Prostate gland (tissue), 2 donors: ENCODE results near the gene TFEB. TPM values are rescaled to one million over a fixed set of nuclear protein-coding genes. Genes with fewer than 3 reads are reported as not detected.

Source experiments
- DNase-seq: peaks from one replicate; pipeline ENCODE4 v3.0.0-alpha.2; 2019; ENCODE audit warnings: low spot score
- H3K27ac ChIP-seq, 2 donors: fragments of 200-600 bp; sonication (generic); 2 replicates each; pipeline ENCODE4 v1.5.1; 2017 to 2019
- H3K27me3 ChIP-seq: fragments of 200-600 bp; sonication (generic); replicated peaks from 2 replicates; pipeline ENCODE4 v1.5.1; 2019; ENCODE audit not compliant: insufficient read depth
- H3K36me3 ChIP-seq, 2 donors: fragments of 200-600 bp; sonication (generic); 1 replicate in 1 of 2; 2 replicates in 1 of 2; pipeline versions ENCODE4 v1.5.1 to v1.8.1; 2017 to 2019
- H3K4me1 ChIP-seq: fragments of 200-600 bp; sonication (generic); replicated peaks from 2 replicates; pipeline ENCODE4 v1.5.1; 2019
- H3K4me3 ChIP-seq, 2 donors: fragments of 200-600 bp; sonication (generic); 2 replicates each; pipeline ENCODE4 v1.5.1; 2017 to 2019
- H3K9me3 ChIP-seq: fragments of 200-600 bp; sonication (generic); 2 replicates; pipeline ENCODE4 v1.5.1; 2017
- CTCF ChIP-seq, 4 experiments: fragments of 200-600 bp in 2 of 4; fragments of 450-650 bp in 2 of 4; sonication (generic) in 2 of 4; IDR thresholded peaks; 1 replicate in 3 of 4; 2 replicates in 1 of 4; pipeline ENCODE4 v1.5.1; 2016 to 2019; ENCODE audit warnings: antibody characterized with exemption in 4 of 4, mild to moderate bottlenecking in 2 of 4, moderate library complexity in 2 of 4
- POLR2A ChIP-seq: fragments of 450-650 bp; IDR thresholded peaks from one replicate; pipeline ENCODE4 v1.6.1; 2016; ENCODE audit warnings: antibody characterized with exemption, mild to moderate bottlenecking
- POLR2AphosphoS5 ChIP-seq: sonication (generic); formaldehyde crosslinking; IDR thresholded peaks from one replicate; pipeline ENCODE4 v1.6.1; 2017; ENCODE audit warnings: antibody characterized with exemption
- WGBS: methylation state at CpG from one replicate; pipeline ENCODE4 v1.1.5; 2018; 5-methylcytosine and 5-hydroxymethylcytosine counted together
- intact Hi-C: fragments of 100-400 bp; cut with DNase I; formaldehyde crosslinking; loops from one replicate; pipeline ENCODE4 v1.14.2; 2022
- total RNA-seq, 2 donors: library from RNA; depleted of rRNA; stranded (reverse); fragments of >200 nt; gene quantifications; one replicate each; pipeline ENCODE4 v1.1.0, GENCODE V29; 2016

The TFEB gene
- total RNA-seq, 2 donors from 2014 or later = 28.4 to 31.2 TPM

- intact Hi-C loops = no loop called here
- TF ChIP-seq CTCF (IDR thresholded peaks at IDR 0.05) (no peak), POLR2AphosphoS5 (peak; percentile 40)
- H3K4me1 ChIP-seq = peaks cover 43% of the 10 kb centered on the region
- no peaks in the 10 kb centered on the region for H3K9me3 ChIP-seq
- no peak overlapping the region for H3K4me3 ChIP-seq
- DNase-seq = no peak
- peak overlapping the region; percentile 37 to 79 for H3K27ac ChIP-seq
- H3K36me3 ChIP-seq = no peaks in the 10 kb centered on the region
- WGBS = 49% methylated on average over 13 of the region's 14 CpGs
- H3K27me3 ChIP-seq = no peaks in the 10 kb centered on the region
These were observed 27.7 kb downstream of the TFEB start for GRCh38 chr6:41707565-41708200.

GRCh38 chr6:41706876-41707564 lies 28.4 kb downstream of the TFEB start:
- 70% methylated on average over 8 of the region's 9 CpGs for WGBS
- no peaks in the 10 kb centered on the region for H3K27me3 ChIP-seq
- DNase-seq = no peak
- no peak overlapping the region for H3K4me3 ChIP-seq
- peak overlapping the region; percentile 74 to 79 for H3K27ac ChIP-seq
- no peaks in the 10 kb centered on the region for H3K36me3 ChIP-seq
- peaks cover 36% of the 10 kb centered on the region for H3K4me1 ChIP-seq
- intact Hi-C loops = loop anchor here (1.0 kb wide), 1 partner anchor 27 kb away; no protein-coding TSS in a partner anchor
- TF ChIP-seq CTCF (IDR thresholded peaks at IDR 0.05) = no peak
- no peak for TF ChIP-seq POLR2A
- no peaks in the 10 kb centered on the region for H3K9me3 ChIP-seq

GRCh38 chr6:41705996-41706835 lies 29.2 kb downstream of the TFEB start:
- TF ChIP-seq POLR2A (no peak), POLR2AphosphoS5 (peak; percentile 44), CTCF (IDR thresholded peaks at IDR 0.05) (peak; percentile 51 to 87 (median 76))
- H3K4me1 ChIP-seq = peaks cover 30% of the 10 kb centered on the region

GRCh38 chr6:41705311-41705995 lies 30.0 kb downstream of the TFEB start:
- intact Hi-C loops = no loop called here
- WGBS = 60% methylated on average over 12 of the region's 12 CpGs
- Histone ChIP-seq H3K4me3 (no peak overlapping the region), H3K9me3 (no peaks in the 10 kb centered on the region), H3K27ac (peak overlapping the region; percentile 74 to 79), H3K36me3 (no peaks in the 10 kb centered on the region), H3K4me1 (peaks cover 30% of the 10 kb centered on the region), H3K27me3 (no peaks in the 10 kb centered on the region)
- TF ChIP-seq POLR2A = no peak
- no peak for TF ChIP-seq POLR2AphosphoS5
- TF ChIP-seq CTCF (IDR thresholded peaks at IDR 0.05) = no peak
- no peak for DNase-seq

More at GRCh38 chr6:41705996-41706835, 29.2 kb downstream of the TFEB start:
- WGBS = 19% methylated on average over 11 of the region's 15 CpGs
- H3K27ac ChIP-seq = peak overlapping the region; percentile 74 to 79
- H3K9me3 ChIP-seq = no peaks in the 10 kb centered on the region
- H3K27me3 ChIP-seq = no peaks in the 10 kb centered on the region
- H3K4me3 ChIP-seq = no peak overlapping the region
- intact Hi-C loops = loop anchor here (1.0 kb wide), 1 partner anchor 28 kb away; no protein-coding TSS in a partner anchor
- peak; percentile 78 for DNase-seq
- H3K36me3 ChIP-seq = no peaks in the 10 kb centered on the region
